Loucy (cell line): ENCODE measurements around the gene KDM5A.

ENCODE experiments used
- H2AFZ ChIP-seq: fragments of 200-600 bp; sonication (generic); 2 replicates; pipeline ENCODE4 v1.6.0; 2016; ENCODE audit warnings: antibody characterized with exemption, mild to moderate bottlenecking, low read length, moderate library complexity
- H3F3A ChIP-seq: fragments of 200-600 bp; 2 replicates; pipeline ENCODE4 v1.6.0; 2016; ENCODE audit warnings: antibody characterized with exemption, low read depth, mild to moderate bottlenecking
- H3K27me3 ChIP-seq: fragments of 200-600 bp; sonication (generic); 2 replicates; pipeline ENCODE4 v1.6.1; 2014; ENCODE audit warnings: low read length, mild to moderate bottlenecking; ENCODE audit not compliant: insufficient read depth, poor library complexity, severe bottlenecking
- H3K36me3 ChIP-seq: fragments of 200-600 bp; sonication (generic); 2 replicates; pipeline ENCODE4 v1.6.1; 2016; ENCODE audit warnings: low read length; ENCODE audit not compliant: insufficient read depth
- H3K4me1 ChIP-seq: fragments of 200-600 bp; sonication (generic); 2 replicates; pipeline ENCODE4 v1.5.1; 2014; ENCODE audit warnings: low read length, mild to moderate bottlenecking; ENCODE audit not compliant: insufficient read depth, poor library complexity, severe bottlenecking
- H3K4me2 ChIP-seq: fragments of 200-600 bp; sonication (generic); 2 replicates; pipeline ENCODE4 v1.6.0; 2014; ENCODE audit warnings: antibody characterized with exemption, low read length, low read depth, mild to moderate bottlenecking; ENCODE audit not compliant: poor library complexity, severe bottlenecking
- H3K4me3 ChIP-seq: fragments of 200-600 bp; sonication (generic); 2 replicates; pipeline ENCODE4 v1.5.1; 2014; ENCODE audit warnings: low read length, mild to moderate bottlenecking, mixed read lengths; ENCODE audit not compliant: poor library complexity, severe bottlenecking
- H3K79me2 ChIP-seq: fragments of 200-600 bp; sonication (generic); 2 replicates; pipeline ENCODE4 v1.6.1; 2014; ENCODE audit warnings: low read length; ENCODE audit not compliant: insufficient read depth
- H3K9ac ChIP-seq: fragments of 200-600 bp; sonication (generic); 2 replicates; pipeline ENCODE4 v1.6.0; 2014; ENCODE audit warnings: mild to moderate bottlenecking, low read depth, low read length, moderate library complexity; ENCODE audit not compliant: poor library complexity, severe bottlenecking
- H3K9me2 ChIP-seq: fragments of 200-600 bp; sonication (generic); replicated peaks from 2 replicates; pipeline ENCODE4 v1.6.1; 2016; ENCODE audit warnings: low read depth, low read length, mixed read lengths
- H3K9me3 ChIP-seq: fragments of 200-600 bp; sonication (generic); 2 replicates; pipeline ENCODE4 v1.6.1; 2014; ENCODE audit warnings: mild to moderate bottlenecking, antibody characterized with exemption, low read length, low read depth; ENCODE audit not compliant: insufficient read depth
- H4K20me1 ChIP-seq: fragments of 200-600 bp; sonication (generic); 2 replicates; pipeline ENCODE4 v1.6.0; 2014; ENCODE audit warnings: antibody characterized with exemption, low read length, mild to moderate bottlenecking; ENCODE audit not compliant: insufficient read depth, poor library complexity, severe bottlenecking
- EZH2phosphoT487 ChIP-seq: fragments of 200-600 bp; IDR thresholded peaks from 2 replicates; pipeline ENCODE4 v1.6.1; 2018; ENCODE audit warnings: antibody characterized with exemption, mild to moderate bottlenecking, moderate library complexity, borderline replicate concordance
- TF ChIP-seq, protein P1 (sequence below): fragments of 200-600 bp; sonication (generic); conservative IDR thresholded peaks from 2 replicates; pipeline ENCODE4 v1.5.1; 2014; ENCODE audit warnings: mild to moderate bottlenecking, antibody characterized with exemption, low read length

The KDM5A gene

DNA sequence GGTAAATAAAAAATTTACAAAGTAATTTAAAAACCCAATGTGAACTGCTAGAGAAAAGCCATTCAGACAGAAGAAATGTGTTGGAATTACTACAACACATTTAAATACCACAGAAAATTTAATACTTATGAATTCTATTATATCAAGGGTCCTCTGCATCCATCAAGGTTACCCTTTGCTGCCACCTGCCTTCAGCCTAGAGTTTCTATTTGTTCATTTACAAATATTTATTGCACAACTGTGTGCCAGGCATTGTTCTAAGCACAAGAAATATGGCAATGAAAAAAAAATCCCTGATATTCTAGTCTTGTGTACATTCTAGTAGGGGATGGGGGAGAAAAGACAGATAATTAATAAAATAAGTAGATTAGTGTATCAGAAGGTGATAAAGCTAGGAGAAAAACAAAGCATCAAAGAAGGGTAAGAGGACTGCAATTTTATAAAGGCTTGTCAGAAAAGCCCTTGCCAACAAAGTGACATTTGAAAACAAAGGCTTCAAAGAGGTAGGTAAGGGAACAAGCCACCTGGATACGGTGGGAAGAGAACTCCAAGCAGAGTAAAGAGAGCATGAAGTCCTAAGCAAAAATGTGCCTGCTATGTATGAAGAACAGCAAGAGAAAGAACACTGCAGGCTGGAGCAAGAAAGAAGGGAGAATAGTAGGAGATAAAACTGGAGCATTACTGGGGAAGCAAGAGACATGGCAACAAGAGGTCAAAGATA lies 67.4 kb downstream of the KDM5A start:
- Histone ChIP-seq H3F3A (0 out of 2 replicates have a peak, but pooled peaks cover 2% of the 10 kb centered on the region), H4K20me1 (peaks cover 7% of the 10 kb centered on the region), H3K79me2 (no peaks in the 10 kb centered on the region), H3K27me3 (no peaks in the 10 kb centered on the region), H3K4me3 (no peak overlapping the region), H2AFZ (no peak overlapping the region), H3K9ac (peak overlapping the region; percentile 18), H3K36me3 (peaks cover 93% of the 10 kb centered on the region), H3K9me3 (no peaks in the 10 kb centered on the region), H3K4me1 (peaks cover 14% of the 10 kb centered on the region), H3K9me2 (no peaks in the 10 kb centered on the region), H3K4me2 (no peak overlapping the region)
- TF ChIP-seq EZH2phosphoT487: no peak
- TF ChIP-seq, protein P1, sequence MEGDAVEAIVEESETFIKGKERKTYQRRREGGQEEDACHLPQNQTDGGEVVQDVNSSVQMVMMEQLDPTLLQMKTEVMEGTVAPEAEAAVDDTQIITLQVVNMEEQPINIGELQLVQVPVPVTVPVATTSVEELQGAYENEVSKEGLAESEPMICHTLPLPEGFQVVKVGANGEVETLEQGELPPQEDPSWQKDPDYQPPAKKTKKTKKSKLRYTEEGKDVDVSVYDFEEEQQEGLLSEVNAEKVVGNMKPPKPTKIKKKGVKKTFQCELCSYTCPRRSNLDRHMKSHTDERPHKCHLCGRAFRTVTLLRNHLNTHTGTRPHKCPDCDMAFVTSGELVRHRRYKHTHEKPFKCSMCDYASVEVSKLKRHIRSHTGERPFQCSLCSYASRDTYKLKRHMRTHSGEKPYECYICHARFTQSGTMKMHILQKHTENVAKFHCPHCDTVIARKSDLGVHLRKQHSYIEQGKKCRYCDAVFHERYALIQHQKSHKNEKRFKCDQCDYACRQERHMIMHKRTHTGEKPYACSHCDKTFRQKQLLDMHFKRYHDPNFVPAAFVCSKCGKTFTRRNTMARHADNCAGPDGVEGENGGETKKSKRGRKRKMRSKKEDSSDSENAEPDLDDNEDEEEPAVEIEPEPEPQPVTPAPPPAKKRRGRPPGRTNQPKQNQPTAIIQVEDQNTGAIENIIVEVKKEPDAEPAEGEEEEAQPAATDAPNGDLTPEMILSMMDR: peak; percentile 70

DNA sequence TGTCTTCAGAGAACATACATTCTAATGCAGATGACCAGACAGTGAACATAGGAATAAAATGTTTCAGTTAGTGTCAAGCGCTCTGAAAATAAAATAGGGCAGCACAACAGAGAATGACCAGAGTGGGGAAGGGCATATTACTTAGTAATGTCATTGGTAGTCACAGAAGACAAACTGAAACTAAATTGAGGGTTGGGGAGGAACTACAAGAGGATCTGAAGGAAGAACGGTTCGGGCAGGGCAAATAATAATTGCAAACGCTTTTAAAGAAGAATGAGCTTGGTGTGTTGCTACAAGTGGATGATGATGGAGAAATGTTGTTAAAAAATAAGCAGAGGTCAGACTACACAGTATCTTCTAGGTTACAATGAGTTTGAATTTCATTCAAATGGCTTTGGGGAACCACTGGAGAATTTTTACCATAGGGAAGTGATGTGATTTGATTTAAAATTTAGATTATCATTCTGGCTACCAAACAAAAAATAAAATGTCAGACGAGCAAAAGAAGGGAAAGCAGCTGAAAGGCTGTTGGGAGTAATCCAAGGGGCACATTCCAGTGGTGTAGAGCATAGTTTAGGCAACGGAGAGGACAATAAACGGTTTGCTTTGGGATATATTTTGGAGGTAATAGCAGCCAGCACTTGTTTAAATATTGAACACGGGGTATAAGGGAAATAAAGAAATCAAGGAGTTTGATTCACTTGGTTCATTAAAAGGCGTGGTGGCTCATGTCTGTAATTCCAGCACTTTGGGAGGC lies 70.2 kb downstream of the KDM5A start:
- H3K27me3 ChIP-seq: no peaks in the 10 kb centered on the region
- no peaks in the 10 kb centered on the region for H4K20me1 ChIP-seq
- H2AFZ ChIP-seq: no peak overlapping the region
- TF ChIP-seq, protein P1: no peak
- no peak for TF ChIP-seq EZH2phosphoT487
- H3K36me3 ChIP-seq: peaks cover 99% of the 10 kb centered on the region
- H3K9ac ChIP-seq: no peak overlapping the region
- no peaks in the 10 kb centered on the region for H3K9me3 ChIP-seq
- H3K4me1 ChIP-seq: peaks cover 6% of the 10 kb centered on the region
- no peak overlapping the region for H3K4me2 ChIP-seq
- H3F3A ChIP-seq: no peaks in the 10 kb centered on the region
- H3K9me2 ChIP-seq: no peaks in the 10 kb centered on the region
- no peaks in the 10 kb centered on the region for H3K79me2 ChIP-seq
- no peak overlapping the region for H3K4me3 ChIP-seq

DNA sequence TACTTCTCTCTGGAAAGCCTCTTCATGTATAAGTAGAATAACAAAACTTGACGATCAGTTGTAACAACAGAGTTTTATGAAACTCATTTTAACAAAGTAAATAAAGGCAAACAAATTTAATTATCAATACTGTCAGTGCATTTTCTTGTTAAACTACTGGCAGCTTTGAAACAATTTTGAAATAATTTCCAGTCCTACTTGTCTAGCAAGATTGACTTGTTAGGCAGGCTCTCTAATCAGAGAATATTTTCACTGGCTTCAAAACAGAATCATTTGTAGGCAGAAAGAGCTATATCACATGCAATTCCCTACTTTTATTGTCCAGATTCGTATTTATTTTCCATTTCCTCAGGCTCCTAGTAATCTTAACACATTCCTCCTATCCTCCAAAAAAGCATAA lies 80.6 kb downstream of the KDM5A start:
- Histone ChIP-seq H3K9ac (no peak overlapping the region), H3K4me2 (no peak overlapping the region), H3F3A (no peaks in the 10 kb centered on the region; the same call in 1 of the 2 replicates), H3K36me3 (peaks cover 95% of the 10 kb centered on the region), H3K9me2 (no peaks in the 10 kb centered on the region), H3K79me2 (peaks cover 13% of the 10 kb centered on the region; the same call in 1 of the 2 replicates), H4K20me1 (no peaks in the 10 kb centered on the region), H2AFZ (no peak overlapping the region), H3K4me1 (peaks cover 14% of the 10 kb centered on the region), H3K4me3 (no peak overlapping the region), H3K27me3 (no peaks in the 10 kb centered on the region), H3K9me3 (no peaks in the 10 kb centered on the region)
- no peak for TF ChIP-seq EZH2phosphoT487
- TF ChIP-seq, protein P1: no peak
